OCI-LY1 (cell line): ENCODE measurements around the gene NABP1.

Experiments used
- H2AFZ ChIP-seq: fragments of 200-600 bp; sonication (generic), shearing (Covaris generic); 2 replicates; pipeline ENCODE4 v1.6.0; 2014; ENCODE audit warnings: antibody characterized with exemption, mild to moderate bottlenecking, low read length
- H3F3A ChIP-seq: fragments of 200-600 bp; sonication (generic), shearing (Covaris generic); 2 replicates; pipeline ENCODE4 v1.6.0; 2014; ENCODE audit warnings: mild to moderate bottlenecking, antibody characterized with exemption, low read length, moderate library complexity; ENCODE audit not compliant: insufficient read depth
- H3K27ac ChIP-seq: fragments of 200-600 bp; sonication (generic); 2 replicates; pipeline ENCODE4 v1.5.1; 2014; ENCODE audit warnings: low read length, mixed run types, mild to moderate bottlenecking, low read depth; ENCODE audit not compliant: poor library complexity, severe bottlenecking
- H3K27me3 ChIP-seq: fragments of 200-600 bp; sonication (generic); 2 replicates; pipeline ENCODE4 v1.6.0; 2014; ENCODE audit warnings: antibody characterized with exemption, mild to moderate bottlenecking, low read length, moderate library complexity; ENCODE audit not compliant: insufficient read depth
- H3K36me3 ChIP-seq: fragments of 200-600 bp; sonication (generic); 2 replicates; pipeline ENCODE4 v1.6.1; 2014; ENCODE audit warnings: mild to moderate bottlenecking, antibody characterized with exemption, low read length, moderate library complexity, mixed read lengths; ENCODE audit not compliant: insufficient read depth
- H3K4me1 ChIP-seq: fragments of 200-600 bp; sonication (generic); 2 replicates; pipeline ENCODE4 v1.5.1; 2014; ENCODE audit warnings: mild to moderate bottlenecking, low read length, moderate library complexity; ENCODE audit not compliant: insufficient read depth, severe bottlenecking
- H3K4me2 ChIP-seq: fragments of 200-600 bp; sonication (generic), shearing (Covaris generic); 2 replicates; pipeline ENCODE4 v1.6.1; 2014; ENCODE audit warnings: low read length
- H3K4me3 ChIP-seq: fragments of 200-600 bp; sonication (generic); 2 replicates; pipeline ENCODE4 v1.5.1; 2014; ENCODE audit warnings: low read length, low read depth, mild to moderate bottlenecking, mixed read lengths; ENCODE audit not compliant: poor library complexity, severe bottlenecking
- H3K79me2 ChIP-seq: fragments of 200-600 bp; shearing (Covaris generic); 2 replicates; pipeline ENCODE4 v1.6.1; 2016; ENCODE audit warnings: mixed run types, low read length, mixed read lengths; ENCODE audit not compliant: insufficient read depth
- H3K9ac ChIP-seq: fragments of 200-600 bp; sonication (generic), shearing (Covaris generic); 2 replicates; pipeline ENCODE4 v1.6.1; 2014; ENCODE audit warnings: mild to moderate bottlenecking, low read length, mixed read lengths
- H3K9me2 ChIP-seq: fragments of 200-600 bp; sonication (generic), shearing (Covaris generic); 2 replicates; pipeline ENCODE4 v1.6.1; 2014; ENCODE audit warnings: low read depth, mild to moderate bottlenecking, low read length, mixed read lengths
- H3K9me3 ChIP-seq: fragments of 200-600 bp; shearing (Covaris generic); 2 replicates; pipeline ENCODE4 v1.6.1; 2014; ENCODE audit warnings: low read length, mixed read lengths
- H4K20me1 ChIP-seq: fragments of 200-600 bp; sonication (generic), shearing (Covaris generic); 2 replicates; pipeline ENCODE4 v1.6.0; 2016; ENCODE audit warnings: mild to moderate bottlenecking, low read length; ENCODE audit not compliant: insufficient read depth
- EZH2 ChIP-seq: fragments of 200-600 bp; sonication (generic), shearing (Covaris generic); IDR thresholded peaks from 2 replicates; pipeline ENCODE4 v1.8.0; 2017; ENCODE audit warnings: borderline replicate concordance, mixed run types, mild to moderate bottlenecking, antibody characterized with exemption, low read length, moderate library complexity, mixed read lengths
- TF ChIP-seq, protein P1 (sequence below): fragments of 200-600 bp; sonication (generic), shearing (Covaris generic); IDR thresholded peaks from 2 replicates; pipeline ENCODE4 v1.5.1; 2017; ENCODE audit warnings: mild to moderate bottlenecking, antibody characterized with exemption, low read length, moderate library complexity, mixed read lengths

Gene NABP1

DNA sequence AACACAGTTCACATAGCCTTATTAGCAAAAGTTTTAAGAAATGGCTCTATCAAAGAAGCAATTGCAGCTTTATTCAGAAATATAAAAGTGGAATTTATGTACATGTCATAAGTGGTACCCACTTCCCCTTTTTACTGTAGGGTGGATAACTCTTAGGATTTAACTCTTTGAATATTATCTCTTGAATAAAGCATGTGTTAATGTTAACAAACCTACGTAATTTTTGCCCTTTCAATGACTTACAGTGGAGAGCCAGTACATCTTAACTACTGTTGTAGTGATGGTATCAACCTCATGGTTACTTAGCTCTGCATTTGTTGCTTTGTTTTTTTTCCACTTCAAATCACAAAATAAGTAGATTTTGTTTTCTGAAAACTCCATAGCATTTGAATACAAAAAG lies 8.8 kb downstream of the NABP1 start:
- Histone ChIP-seq H3K9me2 (no peaks in the 10 kb centered on the region), H3K27ac (no peak overlapping the region), H3K36me3 (peaks cover 65% of the 10 kb centered on the region), H2AFZ (no peak overlapping the region), H3K27me3 (no peaks in the 10 kb centered on the region), H4K20me1 (no peaks in the 10 kb centered on the region), H3K79me2 (no peaks in the 10 kb centered on the region), H3F3A (no peaks in the 10 kb centered on the region; the same call in 1 of the 2 replicates), H3K4me2 (no peak overlapping the region), H3K9ac (no peak overlapping the region), H3K4me1 (no peaks in the 10 kb centered on the region), H3K4me3 (no peak overlapping the region), H3K9me3 (no peaks in the 10 kb centered on the region)
- TF ChIP-seq, protein P1, sequence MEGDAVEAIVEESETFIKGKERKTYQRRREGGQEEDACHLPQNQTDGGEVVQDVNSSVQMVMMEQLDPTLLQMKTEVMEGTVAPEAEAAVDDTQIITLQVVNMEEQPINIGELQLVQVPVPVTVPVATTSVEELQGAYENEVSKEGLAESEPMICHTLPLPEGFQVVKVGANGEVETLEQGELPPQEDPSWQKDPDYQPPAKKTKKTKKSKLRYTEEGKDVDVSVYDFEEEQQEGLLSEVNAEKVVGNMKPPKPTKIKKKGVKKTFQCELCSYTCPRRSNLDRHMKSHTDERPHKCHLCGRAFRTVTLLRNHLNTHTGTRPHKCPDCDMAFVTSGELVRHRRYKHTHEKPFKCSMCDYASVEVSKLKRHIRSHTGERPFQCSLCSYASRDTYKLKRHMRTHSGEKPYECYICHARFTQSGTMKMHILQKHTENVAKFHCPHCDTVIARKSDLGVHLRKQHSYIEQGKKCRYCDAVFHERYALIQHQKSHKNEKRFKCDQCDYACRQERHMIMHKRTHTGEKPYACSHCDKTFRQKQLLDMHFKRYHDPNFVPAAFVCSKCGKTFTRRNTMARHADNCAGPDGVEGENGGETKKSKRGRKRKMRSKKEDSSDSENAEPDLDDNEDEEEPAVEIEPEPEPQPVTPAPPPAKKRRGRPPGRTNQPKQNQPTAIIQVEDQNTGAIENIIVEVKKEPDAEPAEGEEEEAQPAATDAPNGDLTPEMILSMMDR, result no peak
- no peak for TF ChIP-seq EZH2

DNA sequence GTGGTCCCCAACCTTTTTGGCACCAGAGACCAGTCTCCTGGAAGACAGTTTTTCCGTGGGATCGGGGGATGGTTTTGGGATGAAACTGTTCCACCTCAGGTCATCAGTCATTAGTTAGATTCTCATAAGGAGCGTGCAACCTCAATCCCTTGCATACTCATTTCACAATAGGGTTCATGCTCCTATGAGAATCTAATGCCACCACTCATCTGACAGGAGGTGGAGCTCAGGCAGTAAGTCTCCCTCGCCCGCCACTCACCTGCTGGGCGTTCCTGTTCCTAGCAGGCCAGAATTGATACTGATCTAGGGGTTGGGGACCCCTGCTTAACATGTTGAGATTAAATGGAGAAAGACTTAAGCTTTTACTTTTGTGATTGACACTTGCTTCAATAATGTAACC lies 9.9 kb downstream of the NABP1 start:
- Histone ChIP-seq H3K9ac (no peak overlapping the region), H3K4me3 (no peak overlapping the region), H3K79me2 (no peaks in the 10 kb centered on the region), H3K27me3 (no peaks in the 10 kb centered on the region), H3F3A (no peaks in the 10 kb centered on the region; the same call in 1 of the 2 replicates), H4K20me1 (no peaks in the 10 kb centered on the region), H3K4me1 (no peaks in the 10 kb centered on the region), H3K4me2 (no peak overlapping the region), H3K9me3 (no peaks in the 10 kb centered on the region), H2AFZ (no peak overlapping the region), H3K27ac (no peak overlapping the region), H3K36me3 (peaks cover 55% of the 10 kb centered on the region), H3K9me2 (no peaks in the 10 kb centered on the region)
- TF ChIP-seq, protein P1, result no peak
- TF ChIP-seq EZH2, result no peak

DNA sequence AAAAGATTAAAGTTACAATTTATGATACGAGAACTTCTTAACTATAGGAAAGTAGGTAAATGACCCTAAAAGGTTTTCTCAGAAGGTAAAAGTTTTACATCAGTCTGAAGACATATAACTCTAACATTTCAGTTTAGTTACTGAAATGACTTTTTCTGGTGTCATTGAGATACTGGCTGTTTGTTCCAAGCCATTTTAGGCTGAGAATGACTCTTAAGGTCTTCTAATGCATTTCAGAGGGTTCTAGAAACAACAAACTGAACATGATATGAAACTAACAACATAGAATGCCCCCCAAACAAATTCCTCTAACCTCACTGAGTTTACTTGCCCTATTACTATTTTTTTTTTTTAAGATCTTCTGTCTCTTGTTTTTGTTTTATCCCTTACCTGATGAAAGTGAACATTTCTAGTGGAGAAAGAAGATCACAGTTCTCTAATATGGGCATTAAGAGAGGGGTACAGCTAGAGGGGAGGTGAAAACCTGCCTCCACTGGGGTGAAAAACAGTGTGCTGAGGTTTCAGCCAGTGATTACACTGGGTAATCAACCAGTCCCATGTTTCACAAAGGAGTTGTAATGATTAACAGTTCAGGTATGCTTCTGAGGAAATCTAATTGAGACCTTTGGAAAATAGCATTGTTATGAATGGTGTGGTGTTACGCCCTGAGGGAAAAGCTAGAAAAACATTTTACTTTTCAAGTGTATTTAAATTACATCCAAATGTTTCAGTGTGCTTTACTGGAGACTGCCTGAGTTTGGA lies 11.2 kb downstream of the NABP1 start:
- no peaks in the 10 kb centered on the region for H3K9me3 ChIP-seq
- H3K27ac ChIP-seq, result no peak overlapping the region
- H3K79me2 ChIP-seq, result no peaks in the 10 kb centered on the region
- no peaks in the 10 kb centered on the region for H3K27me3 ChIP-seq
- no peaks in the 10 kb centered on the region for H3K4me1 ChIP-seq
- H3K4me2 ChIP-seq, result no peak overlapping the region
- no peak overlapping the region for H3K4me3 ChIP-seq
- no peaks in the 10 kb centered on the region for H3K9me2 ChIP-seq
- H3K36me3 ChIP-seq, result peaks cover 46% of the 10 kb centered on the region
- no peaks in the 10 kb centered on the region for H4K20me1 ChIP-seq
- no peak overlapping the region for H3K9ac ChIP-seq
- H3F3A ChIP-seq, result no peaks in the 10 kb centered on the region; the same call in 1 of the 2 replicates
- TF ChIP-seq EZH2, result no peak
- TF ChIP-seq, protein P1, result no peak
- H2AFZ ChIP-seq, result no peak overlapping the region
